ENCODE measurements around the gene PLEKHH1. TPM values are rescaled to one million over a fixed set of nuclear protein-coding genes. Genes with fewer than 3 reads are reported as not detected.

Gene PLEKHH1
- total and polyA plus RNA-seq, 2 experiments from 2014 or later = 14.7 to 33.9 TPM

DNA sequence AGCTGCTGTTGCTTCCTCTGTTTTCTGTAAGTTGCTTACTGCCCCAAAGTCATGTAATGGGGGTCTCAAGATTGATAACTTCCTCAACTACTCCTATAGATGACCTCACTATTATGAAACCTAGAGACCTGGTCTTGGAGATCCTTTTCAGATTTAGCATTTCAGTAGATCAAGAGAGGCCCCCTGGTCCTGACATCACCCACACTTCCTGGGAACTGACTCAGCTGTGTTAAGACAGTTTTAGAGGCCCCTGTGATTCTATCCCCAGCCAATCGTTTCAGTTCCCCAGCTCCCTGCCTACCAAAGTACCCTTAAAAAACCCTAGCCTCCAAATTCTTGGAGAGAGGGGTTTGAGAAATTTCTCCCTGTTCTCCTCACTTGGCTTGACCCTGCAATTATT lies 77.4 kb downstream of the PLEKHH1 start:
- Histone ChIP-seq H3K36me3 (ENCODE audit: insufficient read depth) (no peaks in the 10 kb centered on the region), H3K4me2 (no peak overlapping the region), H4K20me1 (replicated peaks; ENCODE audit: insufficient read depth) (no peaks in the 10 kb centered on the region; the same call in 1 of the 2 replicates), H3K79me2 (replicated peaks; ENCODE audit: insufficient read depth) (no peaks in the 10 kb centered on the region), H2AFZ (no peak overlapping the region), H3K4me3 (no peak overlapping the region), H3K9me2 (ENCODE audit: insufficient read depth) (no peaks in the 10 kb centered on the region), H3K27me3 (ENCODE audit: insufficient read depth) (peaks cover 99% of the 10 kb centered on the region), H3F3A (replicated peaks; ENCODE audit: low read depth) (no peaks in the 10 kb centered on the region), H3K27ac (ENCODE audit: low read depth) (no peak overlapping the region), H3K4me1 (ENCODE audit: insufficient read depth) (peaks cover 14% of the 10 kb centered on the region; the same call in 1 of the 2 replicates)
- Mint-ChIP-seq H3K27me3 (ENCODE audit: insufficient read depth, low read depth, poor library complexity) (peaks cover 74% of the 10 kb centered on the region), H3K4me3 (no peak overlapping the region), H3K4me1 (peaks cover 20% of the 10 kb centered on the region), H3K9me3 (no peaks in the 10 kb centered on the region), H3K27ac (no peak overlapping the region), H3K36me3 (ENCODE audit: low read depth) (no peaks in the 10 kb centered on the region)
- ATAC-seq (no peak), DNase-seq (ENCODE audit: low spot score) (no peak)
- no peak for TF ChIP-seq ZNF331 (CRISPR knock-in tag; IDR thresholded peaks at IDR 0.05; ENCODE audit: low read depth)
- no peak for TF ChIP-seq JUNB (IDR thresholded peaks at IDR 0.05; ENCODE audit: unreplicated experiment)
- TF ChIP-seq EZH2phosphoT487 (IDR thresholded peaks at IDR 0.05; ENCODE audit: unreplicated experiment) = no peak

- Mint-ChIP-seq H3K4me3 (peak overlapping the region; percentile 98), H3K9me3 (no peaks in the 10 kb centered on the region), H3K27ac (0 out of 2 replicates have a peak overlapping the region, but pooled peaks have one; percentile 12), H3K27me3 (ENCODE audit: insufficient read depth, low read depth, poor library complexity) (peaks cover 18% of the 10 kb centered on the region), H3K4me1 (peaks cover 26% of the 10 kb centered on the region), H3K36me3 (ENCODE audit: low read depth) (peaks cover 10% of the 10 kb centered on the region; the same call in 2 of the 3 replicates)
- H3K27ac ChIP-seq (ENCODE audit: low read depth) = no peak overlapping the region; the same call in 1 of the 2 replicates
- H3K27me3 ChIP-seq (ENCODE audit: insufficient read depth) = peaks cover 32% of the 10 kb centered on the region
- TF ChIP-seq EZH2phosphoT487 (IDR thresholded peaks at IDR 0.05; ENCODE audit: unreplicated experiment) (no peak), NANOG (IDR thresholded peaks at IDR 0.05; ENCODE audit: borderline replicate concordance) (no peak)
- TF ChIP-seq, protein P1, sequence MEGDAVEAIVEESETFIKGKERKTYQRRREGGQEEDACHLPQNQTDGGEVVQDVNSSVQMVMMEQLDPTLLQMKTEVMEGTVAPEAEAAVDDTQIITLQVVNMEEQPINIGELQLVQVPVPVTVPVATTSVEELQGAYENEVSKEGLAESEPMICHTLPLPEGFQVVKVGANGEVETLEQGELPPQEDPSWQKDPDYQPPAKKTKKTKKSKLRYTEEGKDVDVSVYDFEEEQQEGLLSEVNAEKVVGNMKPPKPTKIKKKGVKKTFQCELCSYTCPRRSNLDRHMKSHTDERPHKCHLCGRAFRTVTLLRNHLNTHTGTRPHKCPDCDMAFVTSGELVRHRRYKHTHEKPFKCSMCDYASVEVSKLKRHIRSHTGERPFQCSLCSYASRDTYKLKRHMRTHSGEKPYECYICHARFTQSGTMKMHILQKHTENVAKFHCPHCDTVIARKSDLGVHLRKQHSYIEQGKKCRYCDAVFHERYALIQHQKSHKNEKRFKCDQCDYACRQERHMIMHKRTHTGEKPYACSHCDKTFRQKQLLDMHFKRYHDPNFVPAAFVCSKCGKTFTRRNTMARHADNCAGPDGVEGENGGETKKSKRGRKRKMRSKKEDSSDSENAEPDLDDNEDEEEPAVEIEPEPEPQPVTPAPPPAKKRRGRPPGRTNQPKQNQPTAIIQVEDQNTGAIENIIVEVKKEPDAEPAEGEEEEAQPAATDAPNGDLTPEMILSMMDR (conservative IDR thresholded peaks at IDR 0.05; ENCODE audit: low read depth in 2 of 2) = peak; percentile 67 to 79
- ATAC-seq (peak; percentile 10), DNase-seq (ENCODE audit: low spot score) (peak; percentile 89)
- H3K79me2 ChIP-seq (replicated peaks; ENCODE audit: insufficient read depth) = no peaks in the 10 kb centered on the region
- no peak overlapping the region for H2AFZ ChIP-seq
- no peaks in the 10 kb centered on the region for H3K9me2 ChIP-seq (ENCODE audit: insufficient read depth)
- no peaks in the 10 kb centered on the region for H3K36me3 ChIP-seq (ENCODE audit: insufficient read depth)
- no peaks in the 10 kb centered on the region for H4K20me1 ChIP-seq (replicated peaks; ENCODE audit: insufficient read depth)
- H3F3A ChIP-seq (replicated peaks; ENCODE audit: low read depth) = no peaks in the 10 kb centered on the region
- peak overlapping the region; percentile 93 for H3K4me2 ChIP-seq
- no peak overlapping the region for H3K4me3 ChIP-seq
- peaks cover 14% of the 10 kb centered on the region for H3K4me1 ChIP-seq (ENCODE audit: insufficient read depth)
These were observed 85.5 kb downstream of the PLEKHH1 start for GRCh38 chr14:67618617-67619063.

DNA sequence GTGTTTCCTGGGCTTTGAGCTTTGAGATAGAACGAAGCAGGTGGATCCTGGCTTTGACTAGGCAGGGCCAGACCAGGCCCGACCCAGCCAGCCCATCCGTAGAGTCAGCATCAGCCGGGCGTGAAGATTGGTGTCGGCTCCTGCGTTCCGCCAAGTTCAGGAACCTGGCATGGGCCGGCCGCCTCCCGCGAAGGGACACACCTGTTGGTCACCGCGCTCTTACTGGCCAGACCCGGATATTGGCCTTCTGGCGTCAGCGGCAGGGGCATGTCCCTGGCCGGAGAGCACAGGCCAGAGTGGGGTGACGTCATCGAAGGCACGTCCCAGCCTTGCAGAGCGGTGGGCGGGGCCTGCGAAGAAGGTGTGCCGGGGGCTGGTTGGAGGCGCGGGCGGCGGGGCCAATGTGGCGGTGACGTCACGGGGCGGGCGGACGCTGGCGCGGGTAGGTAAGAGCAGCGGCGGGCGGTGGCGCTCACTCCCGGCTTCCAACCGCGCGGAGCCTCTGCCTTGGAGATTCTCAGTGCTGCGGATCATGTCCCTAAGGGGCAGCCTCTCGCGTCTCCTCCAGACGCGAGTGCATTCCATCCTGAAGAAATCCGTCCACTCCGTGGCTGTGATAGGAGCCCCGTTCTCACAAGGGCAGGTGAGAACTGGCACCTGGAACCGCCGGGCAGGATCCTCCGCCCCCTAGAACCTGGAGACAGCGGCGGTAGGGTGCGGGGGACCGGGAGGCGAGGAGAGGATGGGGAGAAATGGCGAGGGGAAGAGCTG lies 86.5 kb downstream of the PLEKHH1 start, which contains the start of gene ARG2:
ARG2 (plus strand) TSS at position 475 of the 771 bp plus-strand sequence; CDS start at position 533, 58 bp downstream.
- H3K36me3 Mint-ChIP-seq (ENCODE audit: low read depth) = peaks cover 16% of the 10 kb centered on the region
- Histone ChIP-seq H3K36me3 (ENCODE audit: insufficient read depth) (peaks cover 4% of the 10 kb centered on the region; the same call in 1 of the 2 replicates), H3K27ac (ENCODE audit: low read depth) (peak within 1 kb of the TSS; percentile 28; the same call in 1 of the 2 replicates), H3K27me3 (ENCODE audit: insufficient read depth) (peaks cover 24% of the 10 kb centered on the region), H3K4me1 (ENCODE audit: insufficient read depth) (peaks cover 14% of the 10 kb centered on the region), H3K9me2 (ENCODE audit: insufficient read depth) (no peaks in the 10 kb centered on the region), H3K79me2 (replicated peaks; ENCODE audit: insufficient read depth) (no peaks in the 10 kb centered on the region), H2AFZ (peak within 1 kb of the TSS; percentile 97), H4K20me1 (replicated peaks; ENCODE audit: insufficient read depth) (no peaks in the 10 kb centered on the region), H3K4me2 (peak within 1 kb of the TSS; percentile 93), H3F3A (replicated peaks; ENCODE audit: low read depth) (no peaks in the 10 kb centered on the region), H3K4me3 (peak within 1 kb of the TSS; percentile 94)
- peaks cover 26% of the 10 kb centered on the region for H3K4me1 Mint-ChIP-seq
- peak within 1 kb of the TSS; percentile 98 for H3K4me3 Mint-ChIP-seq
- peak; percentile 99 for DNase-seq (ENCODE audit: low spot score)
- peak; percentile 86 for ATAC-seq
- TF ChIP-seq CREB1 (CRISPR knock-in tag; IDR thresholded peaks at IDR 0.05; ENCODE audit: low read depth) (peak; percentile 99), EZH2 (IDR thresholded peaks at IDR 0.05; ENCODE audit: low read depth, unreplicated experiment) (no peak), POLR2AphosphoS5 (IDR thresholded peaks at IDR 0.05; ENCODE audit: low read depth) (peak; percentile 93)
- TF ChIP-seq, protein P1 (conservative IDR thresholded peaks at IDR 0.05; ENCODE audit: low read depth in 2 of 2) = peak in 1 of 2 experiments; percentile 17; a peak in 1 of 4 replicates
- peaks cover 15% of the 10 kb centered on the region for H3K27me3 Mint-ChIP-seq (ENCODE audit: insufficient read depth, low read depth, poor library complexity)
- no peaks in the 10 kb centered on the region for H3K9me3 Mint-ChIP-seq
- peak within 1 kb of the TSS; percentile 92 for H3K27ac Mint-ChIP-seq

All from GM23338 (cell line).